K562 (cell line): ENCODE data around the gene CLCN5. TPM values are rescaled to one million over a fixed set of nuclear protein-coding genes. Genes with fewer than 3 reads are reported as not detected.
A peak's percentile ranks its signal among the peaks of the same experiment; 100 is the strongest.

Experiments used
- CCNT2 ChIP-seq: IDR thresholded peaks from 2 replicates; pipeline ENCODE4 v1.6.1; 2011; ENCODE audit warnings: borderline replicate concordance, low read depth, mild to moderate bottlenecking, moderate library complexity, mixed read lengths, low read length; ENCODE audit not compliant: insufficient read length; ENCODE audit errors: extremely low read depth
- CHD2 ChIP-seq: IDR thresholded peaks from 2 replicates; pipeline ENCODE4 v1.6.1; 2011; ENCODE audit warnings: low read depth, low read length
- EGR1 ChIP-seq: fragments of 450-650 bp; conservative IDR thresholded peaks from 2 replicates; pipeline ENCODE4 v1.6.1; 2017; ENCODE audit warnings: mild to moderate bottlenecking
- LEF1 ChIP-seq: fragments of 450-650 bp; IDR thresholded peaks from 2 replicates; pipeline ENCODE4 v1.6.1; 2016; ENCODE audit warnings: mild to moderate bottlenecking
- NRF1 ChIP-seq, 2 experiments: fragments of 450-650 bp; IDR thresholded peaks in 1 of 2; conservative IDR thresholded peaks in 1 of 2; 2 replicates each; pipeline ENCODE4 v1.6.1; 2014; ENCODE audit warnings: mild to moderate bottlenecking in 2 of 2
- SOX6 ChIP-seq: fragments of 450-650 bp; IDR thresholded peaks from 2 replicates; pipeline ENCODE4 v1.6.1; 2014; ENCODE audit warnings: mild to moderate bottlenecking
- SP1 ChIP-seq: sonication (generic); formaldehyde crosslinking; IDR thresholded peaks from 2 replicates; pipeline ENCODE4 v1.8.1; 2022; ENCODE audit warnings: mild to moderate bottlenecking, missing genetic modification reagents
- ZNF444 ChIP-seq: fragments of 250-450 bp; sonication (Bioruptor Pico); IDR thresholded peaks from 2 replicates; pipeline ENCODE4 v1.4.0; 2020; ENCODE audit warnings: mild to moderate bottlenecking, moderate library complexity
- polyA plus RNA-seq, 8 experiments: library from polyadenylated mRNA; depleted of rRNA in 4 of 8; stranded (reverse) in 5 of 8; unstranded in 3 of 8; fragments of >200 nt; fragmentation: Nextera tagmentation in 2 of 8; fragmentation: Illumina TruSeq in 1 of 8; extraction: Ambion mirVana in 2 of 8; extraction: Trizol in 1 of 8; gene quantifications; 2 replicates each; pipeline versions ENCODE4 v1.2.1 to v1.2.3, GENCODE V29; 2011 to 2014; ENCODE audit warnings: inconsistent platforms in 1 of 8, missing spikeins in 1 of 8
- total RNA-seq, 7 experiments: library from RNA; depleted of rRNA in 6 of 7; stranded (reverse); fragments of >200 nt in 6 of 7; fragmentation: Illumina TruSeq in 2 of 7; extraction: Trizol in 2 of 7; gene quantifications; 2 replicates each; pipeline versions ENCODE4 v1.2.1 to v1.2.3, GENCODE V29; 2011 to 2021; ENCODE audit warnings: low replicate concordance in 1 of 7
- TF ChIP-seq, protein P1 (sequence below): sonication (generic); formaldehyde crosslinking; IDR thresholded peaks from 2 replicates; pipeline ENCODE4 v1.4.0; 2020; ENCODE audit warnings: mild to moderate bottlenecking, missing genetic modification reagents
- TF ChIP-seq, protein P2 (sequence below), 2 experiments: fragments of 450-650 bp in 1 of 2; sonication (generic) in 1 of 2; formaldehyde crosslinking in 1 of 2; IDR thresholded peaks; 2 replicates each; pipeline versions ENCODE4 v1.7.1 to v1.9.0; 2016 to 2022; ENCODE audit warnings: inconsistent platforms in 1 of 2, mild to moderate bottlenecking in 1 of 2, missing genetic modification reagents in 1 of 2
- TF ChIP-seq, protein P3 (sequence below): fragments of 450-650 bp; IDR thresholded peaks from 2 replicates; pipeline ENCODE4 v1.6.1; 2017; ENCODE audit warnings: antibody characterized with exemption, mild to moderate bottlenecking

CLCN5 gene
- total and polyA plus RNA-seq, 9 of the 15 experiments (the other 6 are each of a cell fraction or from before 2014, with no cell fraction given), result 0.94 to 11.8 (median 7.1) TPM

DNA sequence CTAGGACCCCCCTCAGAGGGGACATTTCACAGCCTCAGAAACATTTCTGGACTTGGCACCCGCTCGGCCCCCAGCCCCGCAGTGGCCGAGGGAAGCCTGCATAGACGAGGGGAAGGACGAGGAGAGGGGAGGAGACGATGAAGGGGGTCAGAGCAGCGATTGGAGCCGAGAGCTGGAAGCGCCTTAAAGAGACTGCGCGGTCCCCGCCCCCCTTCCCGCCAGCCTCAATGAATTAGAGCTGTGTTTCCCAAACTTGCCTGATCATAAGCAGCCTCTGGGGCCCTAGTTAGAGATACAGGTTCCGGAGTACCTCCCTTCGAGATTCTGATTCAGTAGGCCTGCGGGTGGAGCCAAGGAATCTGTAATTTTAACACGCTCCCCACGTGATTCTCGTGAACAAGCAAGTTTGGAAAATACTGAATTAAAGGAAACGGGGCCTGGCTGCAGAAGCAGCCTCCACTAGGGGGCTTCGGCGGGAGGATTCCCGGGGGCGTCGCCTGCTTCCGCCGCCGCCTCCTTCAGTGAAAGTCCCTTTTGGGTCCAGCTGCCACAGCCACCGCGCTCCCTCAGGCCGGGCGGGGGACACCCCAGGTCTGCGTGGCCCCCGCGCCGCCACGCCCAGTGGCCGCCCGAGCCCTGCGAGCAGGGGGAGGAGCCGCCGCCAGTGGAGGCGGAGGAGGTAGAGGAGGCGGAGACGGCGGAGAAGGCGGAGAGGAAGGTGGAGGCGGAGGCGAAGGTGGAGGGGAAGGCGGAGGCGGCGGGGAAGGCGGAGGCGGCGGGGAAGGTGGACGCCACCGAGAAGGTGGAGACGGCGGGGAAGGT, 43.4 kb upstream of the CLCN5 start, which contains the start of gene USP27X (continued):
- TF ChIP-seq, protein P1, sequence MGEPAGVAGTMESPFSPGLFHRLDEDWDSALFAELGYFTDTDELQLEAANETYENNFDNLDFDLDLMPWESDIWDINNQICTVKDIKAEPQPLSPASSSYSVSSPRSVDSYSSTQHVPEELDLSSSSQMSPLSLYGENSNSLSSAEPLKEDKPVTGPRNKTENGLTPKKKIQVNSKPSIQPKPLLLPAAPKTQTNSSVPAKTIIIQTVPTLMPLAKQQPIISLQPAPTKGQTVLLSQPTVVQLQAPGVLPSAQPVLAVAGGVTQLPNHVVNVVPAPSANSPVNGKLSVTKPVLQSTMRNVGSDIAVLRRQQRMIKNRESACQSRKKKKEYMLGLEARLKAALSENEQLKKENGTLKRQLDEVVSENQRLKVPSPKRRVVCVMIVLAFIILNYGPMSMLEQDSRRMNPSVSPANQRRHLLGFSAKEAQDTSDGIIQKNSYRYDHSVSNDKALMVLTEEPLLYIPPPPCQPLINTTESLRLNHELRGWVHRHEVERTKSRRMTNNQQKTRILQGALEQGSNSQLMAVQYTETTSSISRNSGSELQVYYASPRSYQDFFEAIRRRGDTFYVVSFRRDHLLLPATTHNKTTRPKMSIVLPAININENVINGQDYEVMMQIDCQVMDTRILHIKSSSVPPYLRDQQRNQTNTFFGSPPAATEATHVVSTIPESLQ (CRISPR knock-in tag), result no peak
- TF ChIP-seq CHD2, result no peak
- TF ChIP-seq NRF1 (conservative IDR thresholded peaks at IDR 0.05 in 1 of 2, IDR thresholded peaks at IDR 0.05 in 1 of 2), result peak; percentile 58 to 70; a peak in 3 of 4 replicates
- TF ChIP-seq, protein P2, sequence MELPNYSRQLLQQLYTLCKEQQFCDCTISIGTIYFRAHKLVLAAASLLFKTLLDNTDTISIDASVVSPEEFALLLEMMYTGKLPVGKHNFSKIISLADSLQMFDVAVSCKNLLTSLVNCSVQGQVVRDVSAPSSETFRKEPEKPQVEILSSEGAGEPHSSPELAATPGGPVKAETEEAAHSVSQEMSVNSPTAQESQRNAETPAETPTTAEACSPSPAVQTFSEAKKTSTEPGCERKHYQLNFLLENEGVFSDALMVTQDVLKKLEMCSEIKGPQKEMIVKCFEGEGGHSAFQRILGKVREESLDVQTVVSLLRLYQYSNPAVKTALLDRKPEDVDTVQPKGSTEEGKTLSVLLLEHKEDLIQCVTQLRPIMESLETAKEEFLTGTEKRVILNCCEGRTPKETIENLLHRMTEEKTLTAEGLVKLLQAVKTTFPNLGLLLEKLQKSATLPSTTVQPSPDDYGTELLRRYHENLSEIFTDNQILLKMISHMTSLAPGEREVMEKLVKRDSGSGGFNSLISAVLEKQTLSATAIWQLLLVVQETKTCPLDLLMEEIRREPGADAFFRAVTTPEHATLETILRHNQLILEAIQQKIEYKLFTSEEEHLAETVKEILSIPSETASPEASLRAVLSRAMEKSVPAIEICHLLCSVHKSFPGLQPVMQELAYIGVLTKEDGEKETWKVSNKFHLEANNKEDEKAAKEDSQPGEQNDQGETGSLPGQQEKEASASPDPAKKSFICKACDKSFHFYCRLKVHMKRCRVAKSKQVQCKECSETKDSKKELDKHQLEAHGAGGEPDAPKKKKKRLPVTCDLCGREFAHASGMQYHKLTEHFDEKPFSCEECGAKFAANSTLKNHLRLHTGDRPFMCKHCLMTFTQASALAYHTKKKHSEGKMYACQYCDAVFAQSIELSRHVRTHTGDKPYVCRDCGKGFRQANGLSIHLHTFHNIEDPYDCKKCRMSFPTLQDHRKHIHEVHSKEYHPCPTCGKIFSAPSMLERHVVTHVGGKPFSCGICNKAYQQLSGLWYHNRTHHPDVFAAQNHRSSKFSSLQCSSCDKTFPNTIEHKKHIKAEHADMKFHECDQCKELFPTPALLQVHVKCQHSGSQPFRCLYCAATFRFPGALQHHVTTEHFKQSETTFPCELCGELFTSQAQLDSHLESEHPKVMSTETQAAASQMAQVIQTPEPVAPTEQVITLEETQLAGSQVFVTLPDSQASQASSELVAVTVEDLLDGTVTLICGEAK (IDR thresholded peaks at IDR 0.05), result 0 out of 2 replicates have a peak, but pooled peaks have one; percentile 52
- TF ChIP-seq, protein P2 (CRISPR knock-in tag; IDR thresholded peaks at IDR 0.05), result no peak
- TF ChIP-seq EGR1, result peak; percentile 98
- TF ChIP-seq SP1 (CRISPR knock-in tag), result 0 out of 2 replicates have a peak, but pooled peaks have one; percentile 20
- TF ChIP-seq, protein P3, sequence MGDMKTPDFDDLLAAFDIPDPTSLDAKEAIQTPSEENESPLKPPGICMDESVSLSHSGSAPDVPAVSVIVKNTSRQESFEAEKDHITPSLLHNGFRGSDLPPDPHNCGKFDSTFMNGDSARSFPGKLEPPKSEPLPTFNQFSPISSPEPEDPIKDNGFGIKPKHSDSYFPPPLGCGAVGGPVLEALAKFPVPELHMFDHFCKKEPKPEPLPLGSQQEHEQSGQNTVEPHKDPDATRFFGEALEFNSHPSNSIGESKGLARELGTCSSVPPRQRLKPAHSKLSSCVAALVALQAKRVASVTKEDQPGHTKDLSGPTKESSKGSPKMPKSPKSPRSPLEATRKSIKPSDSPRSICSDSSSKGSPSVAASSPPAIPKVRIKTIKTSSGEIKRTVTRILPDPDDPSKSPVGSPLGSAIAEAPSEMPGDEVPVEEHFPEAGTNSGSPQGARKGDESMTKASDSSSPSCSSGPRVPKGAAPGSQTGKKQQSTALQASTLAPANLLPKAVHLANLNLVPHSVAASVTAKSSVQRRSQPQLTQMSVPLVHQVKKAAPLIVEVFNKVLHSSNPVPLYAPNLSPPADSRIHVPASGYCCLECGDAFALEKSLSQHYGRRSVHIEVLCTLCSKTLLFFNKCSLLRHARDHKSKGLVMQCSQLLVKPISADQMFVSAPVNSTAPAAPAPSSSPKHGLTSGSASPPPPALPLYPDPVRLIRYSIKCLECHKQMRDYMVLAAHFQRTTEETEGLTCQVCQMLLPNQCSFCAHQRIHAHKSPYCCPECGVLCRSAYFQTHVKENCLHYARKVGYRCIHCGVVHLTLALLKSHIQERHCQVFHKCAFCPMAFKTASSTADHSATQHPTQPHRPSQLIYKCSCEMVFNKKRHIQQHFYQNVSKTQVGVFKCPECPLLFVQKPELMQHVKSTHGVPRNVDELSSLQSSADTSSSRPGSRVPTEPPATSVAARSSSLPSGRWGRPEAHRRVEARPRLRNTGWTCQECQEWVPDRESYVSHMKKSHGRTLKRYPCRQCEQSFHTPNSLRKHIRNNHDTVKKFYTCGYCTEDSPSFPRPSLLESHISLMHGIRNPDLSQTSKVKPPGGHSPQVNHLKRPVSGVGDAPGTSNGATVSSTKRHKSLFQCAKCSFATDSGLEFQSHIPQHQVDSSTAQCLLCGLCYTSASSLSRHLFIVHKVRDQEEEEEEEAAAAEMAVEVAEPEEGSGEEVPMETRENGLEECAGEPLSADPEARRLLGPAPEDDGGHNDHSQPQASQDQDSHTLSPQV, result peak; percentile 32; the same call in 1 of the 2 replicates
- peak; percentile 72 for TF ChIP-seq CCNT2
- no peak for TF ChIP-seq SOX6
- 0 out of 2 replicates have a peak, but pooled peaks have one; percentile 19 for TF ChIP-seq LEF1
- TF ChIP-seq ZNF444 (CRISPR knock-in tag), result no peak
